Activated B cell treated with CpG ODN at 0.5 μM for 24 hours (primary cell): ENCODE data around the gene LIPE. TPM values are rescaled to one million over a fixed set of nuclear protein-coding genes. Genes with fewer than 3 reads are reported as not detected.

ENCODE experiments used
- ATAC-seq: fragments of 200-7000 bp; cut with Tn5 transposase; one replicate; pipeline ENCODE4 v1.10.0; 2021; ENCODE audit warnings: low read depth, mild to moderate bottlenecking, moderate library complexity
- CTCF ChIA-PET: fragments of 350-600 bp; sonication (Branson Sonifier 250); formaldehyde crosslinking; loops from one replicate; lab custom pipeline; 2021; ENCODE audit warnings: antibody characterized with exemption; lab: Charles Lee
- POLR2A ChIA-PET: fragments of 350-600 bp; sonication (Branson Sonifier 250); formaldehyde crosslinking; loops from one replicate; lab custom pipeline; 2021; ENCODE audit warnings: antibody characterized with exemption; lab: Charles Lee
- DNase-seq: peaks from one replicate; pipeline ENCODE4 v3.0.0; 2022
- H3K27ac Mint-ChIP-seq: one replicate; pipeline ENCODE4 v1.8.0; 2020; ENCODE audit warnings: mixed read lengths
- H3K27me3 Mint-ChIP-seq: one replicate; pipeline ENCODE4 v1.8.0; 2021; ENCODE audit warnings: mixed read lengths
- H3K36me3 Mint-ChIP-seq: one replicate; pipeline ENCODE4 v1.8.0; 2021; ENCODE audit warnings: low read depth, mixed read lengths
- H3K4me1 Mint-ChIP-seq: one replicate; pipeline ENCODE4 v1.8.0; 2021; ENCODE audit warnings: mixed read lengths
- H3K4me3 Mint-ChIP-seq: one replicate; pipeline ENCODE4 v1.8.0; 2020; ENCODE audit warnings: mild to moderate bottlenecking, mixed read lengths
- H3K9me3 Mint-ChIP-seq: one replicate; pipeline ENCODE4 v1.8.0; 2020; ENCODE audit warnings: mixed read lengths
- intact Hi-C: fragments of 100-400 bp; cut with micrococcal nuclease; formaldehyde crosslinking; loops from one replicate; pipeline ENCODE4 v1.15.1; 2024
- total RNA-seq: library from RNA; stranded (reverse); gene quantifications from 2 replicates; pipeline ENCODE4 v1.2.3, GENCODE V29; 2022
- TF ChIP-seq, protein P1 (sequence below): fragments of 200-600 bp; IDR thresholded peaks from one replicate; pipeline ENCODE4 v1.8.0; 2022; ENCODE audit warnings: antibody characterized with exemption, mild to moderate bottlenecking

LIPE gene
- total RNA-seq, 1 donor from 2014 or later: 37.2 TPM

DNA sequence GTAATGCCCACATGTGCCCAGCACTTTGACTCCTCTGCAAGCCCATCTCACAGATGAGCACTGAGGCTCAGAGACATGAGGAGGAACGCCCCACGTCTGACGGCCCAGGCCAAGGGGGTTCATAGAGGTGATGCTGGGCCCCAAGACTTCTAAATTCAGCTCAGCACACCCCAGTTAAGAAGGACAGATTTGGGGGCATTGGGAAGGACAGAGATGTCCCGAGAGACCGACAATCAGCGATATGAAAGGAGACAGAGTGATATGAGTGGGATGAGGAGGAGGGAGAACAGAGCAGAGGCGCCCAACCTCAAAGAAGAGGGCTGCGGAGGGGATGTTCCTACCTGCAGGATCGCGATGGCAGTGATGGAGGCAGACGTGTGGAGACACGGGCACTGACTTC lies 37.3 kb downstream of the LIPE start, which contains the start of gene CNFN:
TSS of gene CNFN (minus strand) at position 399 of the 400 bp plus-strand sequence. CDS start 1,260 bp downstream, outside the sequence.
- no peak within 1 kb of the TSS for H3K27ac Mint-ChIP-seq

DNA sequence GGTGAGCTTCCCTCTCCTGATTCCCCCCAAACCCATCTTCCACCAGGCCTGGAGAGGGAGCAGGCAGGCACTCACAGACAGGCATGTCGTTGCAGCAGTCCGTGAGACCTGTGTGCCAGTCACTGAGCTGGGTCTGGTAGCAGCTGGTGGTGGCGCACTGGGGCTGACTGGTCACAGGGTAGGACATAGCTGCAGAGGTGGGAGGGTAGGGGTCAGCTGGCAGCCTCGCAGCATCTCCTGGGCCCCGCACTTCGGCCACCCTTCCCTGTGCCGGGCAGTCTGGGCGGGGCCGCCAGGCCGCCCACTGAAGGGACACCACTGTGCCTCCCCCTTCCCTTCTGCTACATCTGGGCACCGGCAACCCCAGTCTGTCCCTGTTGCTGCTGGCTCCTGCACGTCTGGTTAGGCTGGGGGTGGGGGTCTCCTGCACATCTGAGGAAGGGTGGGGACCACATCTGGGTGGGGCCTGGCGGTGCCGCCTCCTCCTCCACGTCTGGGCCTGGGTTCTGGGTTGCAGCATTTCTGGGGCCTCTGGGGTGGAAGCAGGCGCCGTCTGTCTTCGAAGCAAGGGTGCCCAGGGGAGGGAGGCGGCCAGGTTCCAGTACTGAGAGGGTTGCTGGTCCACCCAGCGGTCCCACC lies 38.2 kb downstream of the LIPE start:
- CTCF ChIA-PET: no interaction called here
- ATAC-seq (no peak), DNase-seq (no peak)
- Mint-ChIP-seq H3K4me1 (peaks cover 7% of the 10 kb centered on the region), H3K27me3 (peaks cover 25% of the 10 kb centered on the region), H3K4me3 (no peak overlapping the region), H3K27ac (no peak overlapping the region), H3K36me3 (no peaks in the 10 kb centered on the region), H3K9me3 (no peaks in the 10 kb centered on the region)
- POLR2A ChIA-PET: interaction anchor here (0.9 kb wide), 1 partner anchor 8 kb away, joined by 4 read pairs; no protein-coding TSS in a partner anchor
- intact Hi-C loops: loop anchor here (5.0 kb wide), 1 partner anchor 33 kb away; no protein-coding TSS in a partner anchor
- TF ChIP-seq, protein P1, sequence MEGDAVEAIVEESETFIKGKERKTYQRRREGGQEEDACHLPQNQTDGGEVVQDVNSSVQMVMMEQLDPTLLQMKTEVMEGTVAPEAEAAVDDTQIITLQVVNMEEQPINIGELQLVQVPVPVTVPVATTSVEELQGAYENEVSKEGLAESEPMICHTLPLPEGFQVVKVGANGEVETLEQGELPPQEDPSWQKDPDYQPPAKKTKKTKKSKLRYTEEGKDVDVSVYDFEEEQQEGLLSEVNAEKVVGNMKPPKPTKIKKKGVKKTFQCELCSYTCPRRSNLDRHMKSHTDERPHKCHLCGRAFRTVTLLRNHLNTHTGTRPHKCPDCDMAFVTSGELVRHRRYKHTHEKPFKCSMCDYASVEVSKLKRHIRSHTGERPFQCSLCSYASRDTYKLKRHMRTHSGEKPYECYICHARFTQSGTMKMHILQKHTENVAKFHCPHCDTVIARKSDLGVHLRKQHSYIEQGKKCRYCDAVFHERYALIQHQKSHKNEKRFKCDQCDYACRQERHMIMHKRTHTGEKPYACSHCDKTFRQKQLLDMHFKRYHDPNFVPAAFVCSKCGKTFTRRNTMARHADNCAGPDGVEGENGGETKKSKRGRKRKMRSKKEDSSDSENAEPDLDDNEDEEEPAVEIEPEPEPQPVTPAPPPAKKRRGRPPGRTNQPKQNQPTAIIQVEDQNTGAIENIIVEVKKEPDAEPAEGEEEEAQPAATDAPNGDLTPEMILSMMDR: no peak

More for the DNA sequence above, 37.3 kb downstream of the LIPE start, which contains the start of gene CNFN:
- Mint-ChIP-seq H3K36me3 (no peaks in the 10 kb centered on the region), H3K4me3 (no peak within 1 kb of the TSS), H3K9me3 (no peaks in the 10 kb centered on the region), H3K27me3 (peaks cover 25% of the 10 kb centered on the region), H3K4me1 (peaks cover 7% of the 10 kb centered on the region)
- CTCF ChIA-PET: no interaction called here
- POLR2A ChIA-PET: no interaction called here
- ATAC-seq (no peak), DNase-seq (no peak)
- TF ChIP-seq, protein P1: no peak
- intact Hi-C loops: loop anchor here (5.0 kb wide), 1 partner anchor 32 kb away; no protein-coding TSS in a partner anchor

DNA sequence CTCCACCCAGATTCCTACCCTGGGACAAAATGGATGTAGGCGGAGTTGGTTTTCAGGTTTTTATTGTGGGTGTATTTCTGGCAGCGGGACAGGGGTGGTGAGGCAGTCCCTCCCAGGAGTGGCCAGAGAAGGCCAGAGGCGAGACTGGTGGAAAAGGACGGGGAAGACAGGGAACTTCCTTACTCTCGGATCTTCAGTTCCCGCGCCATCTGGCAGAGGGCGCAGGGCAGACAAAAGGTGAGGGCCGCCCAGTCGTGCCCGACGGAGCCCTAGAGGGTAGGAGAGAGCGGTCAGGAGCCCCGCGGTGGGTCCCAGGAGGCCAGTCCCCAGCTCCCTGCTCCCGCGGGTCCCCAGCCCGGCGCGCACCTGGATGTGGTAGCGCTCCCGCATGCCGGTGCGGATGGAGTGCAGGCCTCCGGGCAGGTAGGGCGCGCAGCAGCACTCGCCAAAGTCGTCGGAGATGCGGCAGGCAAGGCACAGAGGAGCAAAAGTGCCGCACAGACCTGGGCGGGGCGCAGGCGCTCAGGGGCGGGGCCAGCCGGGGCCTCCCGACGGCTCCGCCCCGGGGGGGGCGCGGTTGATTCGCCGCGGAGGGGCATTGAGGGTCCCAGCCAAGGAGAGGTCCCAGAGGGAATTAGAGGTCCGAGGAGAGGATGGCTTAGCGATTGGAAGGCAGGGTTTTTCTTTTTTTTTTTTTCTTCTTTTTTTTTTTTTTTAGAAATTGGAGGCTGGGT lies 40.0 kb downstream of the LIPE start:
- CTCF ChIA-PET: interaction anchor here (1.0 to 2.3 kb wide), 2 partner anchors 10 to 14 kb away, joined by 4 to 7 read pairs; no protein-coding TSS in a partner anchor
- TF ChIP-seq, protein P1: no peak
- no peaks in the 10 kb centered on the region for H3K36me3 Mint-ChIP-seq
- H3K27me3 Mint-ChIP-seq: peaks cover 32% of the 10 kb centered on the region
- POLR2A ChIA-PET: interaction anchor here (0.6 to 2.1 kb wide), 9 partner anchors 9 to 1784 kb away, joined by 3 to 20 read pairs (median 4); no protein-coding TSS in a partner anchor
- no peaks in the 10 kb centered on the region for H3K9me3 Mint-ChIP-seq
- intact Hi-C loops: loop anchor here (1.0 to 5.0 kb wide), 5 partner anchors 10 to 46 kb away; no protein-coding TSS in a partner anchor
- ATAC-seq: peak; percentile 95
- peak overlapping the region; percentile 63 for H3K27ac Mint-ChIP-seq
- DNase-seq: peak; percentile 86
- H3K4me1 Mint-ChIP-seq: peaks cover 7% of the 10 kb centered on the region
- peak overlapping the region; percentile 78 for H3K4me3 Mint-ChIP-seq

DNA sequence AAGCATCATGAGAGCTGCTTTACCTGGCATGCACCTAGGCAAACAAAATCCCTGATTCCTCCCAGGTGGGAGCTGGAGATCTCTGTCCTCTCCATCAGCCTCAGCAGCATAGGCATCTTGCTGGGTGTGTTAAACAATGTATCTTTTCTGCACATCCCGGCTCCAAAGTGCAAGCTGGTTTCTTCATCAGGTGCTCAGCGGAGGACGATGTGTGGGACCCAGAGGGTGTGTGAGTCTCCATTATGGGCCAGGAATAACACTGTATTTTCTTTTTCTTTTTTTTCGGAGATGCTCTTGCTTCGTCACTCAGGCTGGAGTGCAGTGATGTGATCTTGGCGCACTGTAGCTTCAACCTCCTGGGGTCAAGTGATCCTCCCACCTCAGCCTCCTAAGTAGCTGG lies 47.0 kb downstream of the LIPE start:
- TF ChIP-seq, protein P1: no peak
- Mint-ChIP-seq H3K4me3 (no peak overlapping the region), H3K36me3 (peaks cover 2% of the 10 kb centered on the region), H3K9me3 (no peaks in the 10 kb centered on the region), H3K27me3 (peaks cover 8% of the 10 kb centered on the region), H3K4me1 (no peaks in the 10 kb centered on the region), H3K27ac (no peak overlapping the region)
- POLR2A ChIA-PET: interaction anchor here (1.0 to 2.3 kb wide), 2 partner anchors 15 to 16 kb away, joined by 3 to 7 read pairs; no protein-coding TSS in a partner anchor
- ATAC-seq: no peak
- intact Hi-C loops: no loop called here
- CTCF ChIA-PET: interaction anchor here (0.6 to 1.3 kb wide), 2 partner anchors 58 to 259 kb away, joined by 3 read pairs; no protein-coding TSS in a partner anchor
- DNase-seq: no peak
